Skeletal muscle satellite cell (primary cell): Measurements from ENCODE around the gene APPL2.

Experiments used
- H3K27me3 ChIP-seq: 2 replicates; pipeline ENCODE4 v1.7.0; 2013; ENCODE audit warnings: low read length; ENCODE audit not compliant: control insufficient read depth, insufficient read depth
- H3K36me3 ChIP-seq: 2 replicates; pipeline ENCODE4 v1.7.0; 2013; ENCODE audit warnings: mild to moderate bottlenecking, control low read depth, low read length; ENCODE audit not compliant: insufficient read depth
- H3K4me1 ChIP-seq: 2 replicates; pipeline ENCODE4 v1.7.0; 2013; ENCODE audit warnings: low read length; ENCODE audit not compliant: control insufficient read depth, insufficient read depth
- H3K4me2 ChIP-seq: 2 replicates; pipeline ENCODE4 v1.7.0; 2013; ENCODE audit warnings: mild to moderate bottlenecking, low read length
- H3K4me3 ChIP-seq: 2 replicates; pipeline ENCODE4 v1.7.0; 2013; ENCODE audit warnings: low read length
- H3K9ac ChIP-seq: 2 replicates; pipeline ENCODE4 v1.7.0; 2013; ENCODE audit warnings: mild to moderate bottlenecking, low read depth, low read length, moderate library complexity
- H3K9me3 ChIP-seq: replicated peaks from 2 replicates; pipeline ENCODE4 v1.7.0; 2013; ENCODE audit warnings: mild to moderate bottlenecking, control low read depth, low read length

The APPL2 gene

GRCh38 chr12:105158876-105159275 is 77.1 kb downstream of the APPL2 start:
- no peaks in the 10 kb centered on the region for H3K27me3 ChIP-seq
- no peak overlapping the region for H3K4me2 ChIP-seq
- no peak overlapping the region for H3K4me3 ChIP-seq
- H3K9ac ChIP-seq, result no peak overlapping the region
- no peaks in the 10 kb centered on the region for H3K4me1 ChIP-seq
- H3K9me3 ChIP-seq, result no peaks in the 10 kb centered on the region
- H3K36me3 ChIP-seq, result peaks cover 80% of the 10 kb centered on the region

DNA sequence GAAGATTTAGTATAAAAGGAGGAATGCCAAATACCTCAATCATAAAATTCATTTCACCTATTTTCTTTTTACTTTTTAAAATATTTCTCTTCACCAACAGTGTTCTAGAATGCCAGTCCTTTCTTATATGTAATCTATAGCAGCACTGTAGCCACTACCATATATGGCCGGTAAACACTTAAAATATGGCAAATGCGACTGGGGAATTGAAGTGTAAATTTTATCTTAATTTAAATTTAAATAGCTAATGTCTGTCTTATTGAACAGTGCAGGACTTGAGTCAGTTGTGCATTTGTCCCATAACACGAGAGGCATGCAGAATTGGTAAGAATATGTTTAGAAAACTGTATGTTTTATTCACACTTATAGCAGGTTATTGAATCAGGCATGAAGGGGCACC is 78.4 kb downstream of the APPL2 start:
- Histone ChIP-seq H3K4me1 (no peaks in the 10 kb centered on the region), H3K36me3 (peaks cover 82% of the 10 kb centered on the region), H3K9ac (no peak overlapping the region), H3K4me3 (no peak overlapping the region), H3K9me3 (no peaks in the 10 kb centered on the region), H3K27me3 (no peaks in the 10 kb centered on the region), H3K4me2 (no peak overlapping the region)

GRCh38 chr12:105156260-105156659 is 79.7 kb downstream of the APPL2 start:
- H3K9ac ChIP-seq, result no peak overlapping the region
- no peaks in the 10 kb centered on the region for H3K27me3 ChIP-seq
- no peak overlapping the region for H3K4me3 ChIP-seq
- H3K36me3 ChIP-seq, result peaks cover 80% of the 10 kb centered on the region
- no peaks in the 10 kb centered on the region for H3K9me3 ChIP-seq
- no peak overlapping the region for H3K4me2 ChIP-seq
- H3K4me1 ChIP-seq, result no peaks in the 10 kb centered on the region

DNA sequence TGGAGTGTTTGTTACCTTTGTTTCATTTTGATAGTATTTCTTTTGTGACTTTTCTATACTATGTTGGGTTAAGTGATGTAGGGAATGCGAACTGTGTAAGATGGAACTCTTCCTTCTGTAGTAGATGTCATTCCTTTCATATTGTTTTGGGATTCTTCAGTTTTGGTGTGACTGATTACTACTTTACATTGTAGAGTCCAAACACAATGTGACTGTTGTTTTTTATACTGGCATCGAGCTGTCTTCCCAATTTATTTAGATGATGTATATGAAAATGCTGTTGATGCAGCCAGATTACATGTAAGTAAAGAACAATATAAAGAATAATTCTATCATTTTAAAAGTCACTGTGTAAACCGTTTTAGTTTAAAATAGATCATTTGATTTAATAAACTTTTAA is 93.7 kb downstream of the APPL2 start:
- H3K4me1 ChIP-seq, result no peaks in the 10 kb centered on the region
- no peaks in the 10 kb centered on the region for H3K9me3 ChIP-seq
- no peak overlapping the region for H3K4me3 ChIP-seq
- H3K4me2 ChIP-seq, result no peak overlapping the region
- peaks cover 84% of the 10 kb centered on the region for H3K36me3 ChIP-seq
- no peak overlapping the region for H3K9ac ChIP-seq
- H3K27me3 ChIP-seq, result no peaks in the 10 kb centered on the region

DNA sequence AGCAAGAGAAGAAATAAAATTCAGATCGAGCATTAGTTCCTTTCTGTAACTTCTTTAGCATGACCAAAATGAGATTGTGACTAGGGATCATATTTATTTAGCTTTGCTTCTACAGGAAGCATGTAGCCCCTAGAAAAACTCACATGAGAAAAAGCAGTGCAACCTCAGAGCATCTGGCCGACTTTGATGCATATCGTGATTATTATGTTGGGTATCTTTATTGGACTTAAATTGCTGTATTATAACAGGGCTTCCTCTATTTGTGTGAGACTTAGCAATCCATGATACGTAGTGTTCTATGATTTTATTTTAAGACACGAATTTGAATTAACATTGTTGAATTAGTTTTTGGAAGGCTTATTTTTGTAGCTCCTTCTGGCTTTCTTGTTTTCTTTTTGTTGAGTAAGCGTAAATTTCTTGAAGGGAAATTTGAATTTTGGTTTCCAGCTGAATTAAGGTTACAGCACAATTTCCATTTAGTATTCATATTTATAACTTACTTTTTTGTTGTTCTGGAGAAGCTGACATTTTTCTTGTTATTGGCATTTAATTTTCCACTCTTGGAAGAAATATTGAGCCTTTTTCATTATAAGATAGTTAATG is 94.6 kb downstream of the APPL2 start:
- no peak overlapping the region for H3K4me2 ChIP-seq
- H3K9ac ChIP-seq, result no peak overlapping the region
- H3K36me3 ChIP-seq, result peaks cover 84% of the 10 kb centered on the region
- no peak overlapping the region for H3K4me3 ChIP-seq
- no peaks in the 10 kb centered on the region for H3K9me3 ChIP-seq
- no peaks in the 10 kb centered on the region for H3K27me3 ChIP-seq
- no peaks in the 10 kb centered on the region for H3K4me1 ChIP-seq

DNA sequence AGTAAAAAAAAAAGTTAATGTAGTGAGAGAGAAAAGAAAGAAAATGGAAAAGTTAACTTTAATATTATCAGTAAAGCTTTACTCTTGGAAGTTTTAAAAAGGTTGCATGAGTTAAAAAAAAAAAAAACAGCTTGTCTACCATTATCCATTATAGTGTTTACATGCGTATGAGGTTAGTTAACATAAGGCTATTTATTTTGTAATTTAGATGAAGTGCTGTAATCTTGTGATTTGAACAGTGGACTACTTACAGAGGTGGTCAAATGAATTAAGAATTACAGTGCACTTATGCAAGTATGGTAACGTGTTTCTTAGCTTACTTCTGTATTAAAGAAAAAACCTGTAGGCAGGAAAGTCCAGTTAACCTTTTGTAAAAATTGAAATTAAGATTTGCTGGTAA is 97.7 kb downstream of the APPL2 start:
- H3K9me3 ChIP-seq, result no peaks in the 10 kb centered on the region
- H3K9ac ChIP-seq, result no peak overlapping the region
- H3K4me1 ChIP-seq, result no peaks in the 10 kb centered on the region
- peaks cover 92% of the 10 kb centered on the region for H3K36me3 ChIP-seq
- H3K4me2 ChIP-seq, result no peak overlapping the region
- no peak overlapping the region for H3K4me3 ChIP-seq
- no peaks in the 10 kb centered on the region for H3K27me3 ChIP-seq
